IPS-15b (cell line): ENCODE measurements around the gene HSD11B2.

Experiments
- H3K27me3 ChIP-seq: one replicate; pipeline ENCODE4 v1.6.1; 2013; ENCODE audit warnings: low read length; ENCODE audit not compliant: control insufficient read depth, insufficient read depth
- H3K36me3 ChIP-seq: one replicate; pipeline ENCODE4 v1.6.1; 2013; ENCODE audit warnings: low read length; ENCODE audit not compliant: control insufficient read depth, insufficient read depth
- H3K4me1 ChIP-seq: one replicate; pipeline ENCODE4 v1.6.1; 2013; ENCODE audit warnings: mild to moderate bottlenecking, low read length; ENCODE audit not compliant: control insufficient read depth, insufficient read depth
- H3K4me3 ChIP-seq: one replicate; pipeline ENCODE4 v1.5.1; 2013; ENCODE audit warnings: low read depth, low read length
- H3K9ac ChIP-seq: one replicate; pipeline ENCODE4 v1.6.1; 2013; ENCODE audit warnings: low read depth, mild to moderate bottlenecking, low read length
- H3K9me3 ChIP-seq: one replicate; pipeline ENCODE4 v1.6.1; 2013; ENCODE audit warnings: mild to moderate bottlenecking, low read length; ENCODE audit not compliant: control insufficient read depth, insufficient read depth

HSD11B2 gene

DNA sequence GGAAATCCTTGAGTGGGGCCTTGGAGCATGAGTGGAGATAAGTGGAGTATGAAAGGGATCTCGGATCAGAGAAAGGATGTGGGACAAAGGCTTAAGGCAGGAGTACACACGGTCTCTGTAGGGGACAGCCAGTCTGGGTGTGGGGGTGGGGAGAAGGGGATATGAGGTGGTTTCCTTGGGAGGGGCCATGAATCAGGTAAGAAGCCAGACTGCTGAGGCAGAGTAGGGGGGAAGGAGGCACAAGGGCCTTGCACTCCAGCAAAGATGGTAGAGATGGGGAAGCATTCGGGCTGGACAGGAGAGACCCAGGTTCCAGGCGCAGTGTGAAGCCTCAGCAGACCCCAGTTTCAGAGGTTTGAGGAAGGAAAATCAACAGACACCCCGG is 1.6 kb downstream of the HSD11B2 start:
- Histone ChIP-seq H3K9ac (peak overlapping the region; percentile 76), H3K27me3 (peaks cover 19% of the 10 kb centered on the region), H3K36me3 (peaks cover 9% of the 10 kb centered on the region), H3K4me3 (peak overlapping the region; percentile 50), H3K4me1 (peaks cover 16% of the 10 kb centered on the region), H3K9me3 (no peaks in the 10 kb centered on the region)

GRCh38 chr16:67433131-67433719 is 2.3 kb downstream of the HSD11B2 start:
- H3K27me3 ChIP-seq, result peaks cover 19% of the 10 kb centered on the region
- H3K36me3 ChIP-seq, result peaks cover 11% of the 10 kb centered on the region
- H3K9ac ChIP-seq, result no peak overlapping the region
- no peaks in the 10 kb centered on the region for H3K9me3 ChIP-seq
- H3K4me1 ChIP-seq, result peaks cover 14% of the 10 kb centered on the region
- H3K4me3 ChIP-seq, result peak overlapping the region; percentile 50

DNA sequence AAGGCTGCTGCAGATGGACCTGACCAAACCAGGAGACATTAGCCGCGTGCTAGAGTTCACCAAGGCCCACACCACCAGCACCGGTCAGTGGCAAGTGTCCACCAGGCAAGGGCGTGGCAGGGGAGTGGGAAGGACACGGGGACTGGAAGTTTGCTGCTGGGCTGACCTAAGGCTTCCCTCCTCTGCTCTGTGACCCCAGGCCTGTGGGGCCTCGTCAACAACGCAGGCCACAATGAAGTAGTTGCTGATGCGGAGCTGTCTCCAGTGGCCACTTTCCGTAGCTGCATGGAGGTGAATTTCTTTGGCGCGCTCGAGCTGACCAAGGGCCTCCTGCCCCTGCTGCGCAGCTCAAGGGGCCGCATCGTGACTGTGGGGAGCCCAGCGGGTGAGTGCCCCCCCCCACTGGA is 4.8 kb downstream of the HSD11B2 start:
- Histone ChIP-seq H3K4me3 (no peak overlapping the region), H3K4me1 (peaks cover 10% of the 10 kb centered on the region), H3K27me3 (no peaks in the 10 kb centered on the region), H3K9me3 (no peaks in the 10 kb centered on the region), H3K9ac (no peak overlapping the region), H3K36me3 (peaks cover 18% of the 10 kb centered on the region)

GRCh38 chr16:67436640-67437193 is 5.8 kb downstream of the HSD11B2 start:
- no peak overlapping the region for H3K9ac ChIP-seq
- H3K4me1 ChIP-seq, result peaks cover 10% of the 10 kb centered on the region
- no peaks in the 10 kb centered on the region for H3K9me3 ChIP-seq
- H3K4me3 ChIP-seq, result no peak overlapping the region
- H3K27me3 ChIP-seq, result no peaks in the 10 kb centered on the region
- H3K36me3 ChIP-seq, result peaks cover 18% of the 10 kb centered on the region

GRCh38 chr16:67437513-67437912 is 6.6 kb downstream of the HSD11B2 start:
- Histone ChIP-seq H3K4me3 (no peak overlapping the region), H3K4me1 (peaks cover 7% of the 10 kb centered on the region), H3K36me3 (peaks cover 22% of the 10 kb centered on the region), H3K9me3 (no peaks in the 10 kb centered on the region), H3K27me3 (no peaks in the 10 kb centered on the region), H3K9ac (no peak overlapping the region)

DNA sequence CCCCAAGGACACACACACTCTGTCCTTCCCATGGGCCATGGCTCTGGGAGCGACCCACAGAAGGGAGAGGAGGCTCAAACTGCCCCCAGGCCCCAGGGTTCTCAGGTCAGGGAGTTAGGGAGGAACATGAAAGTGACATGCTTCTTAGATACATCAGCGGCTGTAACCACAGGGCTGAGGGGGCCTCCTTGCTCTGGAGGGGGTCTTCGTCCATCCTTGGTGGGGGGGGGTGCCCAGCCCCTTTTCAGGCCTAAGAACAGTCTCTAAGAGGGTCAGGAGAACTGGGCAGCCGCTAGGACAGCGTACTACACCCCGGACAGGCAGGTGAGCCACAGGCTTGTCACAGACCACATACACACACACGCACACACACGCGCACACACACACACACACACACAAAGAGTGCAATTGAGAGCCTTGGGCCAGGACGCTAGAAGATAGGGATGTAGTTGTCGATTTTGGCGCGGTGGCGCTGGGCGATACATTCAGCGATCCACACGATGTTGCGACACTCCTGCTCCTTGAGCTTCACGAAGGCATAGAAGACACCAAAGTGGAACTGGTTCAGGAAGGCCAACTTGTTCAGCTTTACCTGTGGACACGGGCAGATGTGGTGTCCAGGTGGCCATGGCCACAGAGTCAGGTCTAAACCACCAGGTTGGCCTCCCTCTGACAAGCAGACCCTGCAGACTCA is 7.3 kb downstream of the HSD11B2 start:
- Histone ChIP-seq H3K27me3 (no peaks in the 10 kb centered on the region), H3K4me3 (no peak overlapping the region), H3K4me1 (peaks cover 3% of the 10 kb centered on the region), H3K9ac (no peak overlapping the region), H3K9me3 (no peaks in the 10 kb centered on the region), H3K36me3 (peaks cover 27% of the 10 kb centered on the region)

- Histone ChIP-seq H3K9me3 (no peaks in the 10 kb centered on the region), H3K4me3 (no peak overlapping the region), H3K27me3 (no peaks in the 10 kb centered on the region), H3K36me3 (peaks cover 27% of the 10 kb centered on the region), H3K9ac (no peak overlapping the region), H3K4me1 (peaks cover 1% of the 10 kb centered on the region)
Measured at GRCh38 chr16:67438824-67439393, 8.0 kb downstream of the HSD11B2 start.

GRCh38 chr16:67441271-67441753 is 10.4 kb downstream of the HSD11B2 start:
- Histone ChIP-seq H3K4me3 (no peak overlapping the region), H3K9me3 (no peaks in the 10 kb centered on the region), H3K9ac (no peak overlapping the region), H3K4me1 (no peaks in the 10 kb centered on the region), H3K36me3 (peaks cover 27% of the 10 kb centered on the region), H3K27me3 (no peaks in the 10 kb centered on the region)

DNA sequence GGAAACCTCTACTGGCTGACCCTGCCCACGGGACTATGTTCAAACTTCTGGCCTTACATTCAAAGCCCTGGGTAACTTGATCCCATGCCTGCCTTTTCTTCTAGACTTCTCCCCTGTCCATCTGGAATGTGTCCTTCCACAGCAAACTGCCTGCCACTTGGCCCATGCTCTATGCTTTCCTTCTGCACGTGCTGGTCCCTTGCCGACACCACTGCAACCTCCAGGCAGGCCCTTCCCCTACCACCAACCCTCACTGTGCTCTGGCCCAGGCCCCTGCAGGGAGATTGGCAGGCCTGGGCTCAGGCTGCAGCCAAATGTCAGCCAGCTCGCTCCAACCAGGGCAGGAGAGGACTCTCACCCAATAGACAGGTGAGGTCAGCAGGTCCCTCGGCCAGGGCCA is 11.0 kb downstream of the HSD11B2 start:
- H3K27me3 ChIP-seq, result no peaks in the 10 kb centered on the region
- no peak overlapping the region for H3K4me3 ChIP-seq
- H3K9ac ChIP-seq, result no peak overlapping the region
- no peaks in the 10 kb centered on the region for H3K4me1 ChIP-seq
- peaks cover 25% of the 10 kb centered on the region for H3K36me3 ChIP-seq
- no peaks in the 10 kb centered on the region for H3K9me3 ChIP-seq

DNA sequence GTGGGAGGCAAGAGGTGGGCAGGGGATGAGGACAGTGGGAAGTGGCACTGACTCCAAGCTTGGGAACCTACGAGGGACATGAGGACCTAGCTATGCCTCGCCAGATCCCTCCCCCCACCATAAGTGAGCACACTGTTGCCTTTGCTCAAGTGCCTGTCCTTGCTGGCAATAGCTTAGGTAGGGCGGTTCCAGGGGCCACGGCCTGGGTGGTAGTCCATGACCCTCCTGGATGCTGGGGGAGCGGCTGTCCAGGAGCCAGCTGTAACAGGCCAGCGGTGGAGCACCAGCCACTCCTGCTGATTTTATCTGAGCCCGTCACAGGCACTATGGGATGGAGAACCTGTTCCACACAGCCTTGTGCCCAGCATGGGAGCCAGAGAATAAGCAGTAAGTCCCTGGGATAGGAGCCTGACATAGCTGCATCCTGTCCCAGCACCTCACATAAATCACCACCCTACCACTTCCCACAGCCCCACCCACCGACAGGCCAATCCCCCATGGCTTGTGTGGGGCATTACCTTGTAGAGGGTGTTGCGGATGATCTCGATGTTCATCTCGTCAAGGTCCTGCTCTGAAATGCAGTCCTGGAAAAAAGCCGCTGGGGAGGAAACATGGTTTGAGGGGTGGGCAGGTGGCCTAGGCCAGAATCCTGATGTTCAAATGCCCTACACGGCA is 11.8 kb downstream of the HSD11B2 start:
- Histone ChIP-seq H3K9me3 (no peaks in the 10 kb centered on the region), H3K4me1 (no peaks in the 10 kb centered on the region), H3K36me3 (peaks cover 24% of the 10 kb centered on the region), H3K9ac (no peak overlapping the region), H3K4me3 (no peak overlapping the region), H3K27me3 (no peaks in the 10 kb centered on the region)

DNA sequence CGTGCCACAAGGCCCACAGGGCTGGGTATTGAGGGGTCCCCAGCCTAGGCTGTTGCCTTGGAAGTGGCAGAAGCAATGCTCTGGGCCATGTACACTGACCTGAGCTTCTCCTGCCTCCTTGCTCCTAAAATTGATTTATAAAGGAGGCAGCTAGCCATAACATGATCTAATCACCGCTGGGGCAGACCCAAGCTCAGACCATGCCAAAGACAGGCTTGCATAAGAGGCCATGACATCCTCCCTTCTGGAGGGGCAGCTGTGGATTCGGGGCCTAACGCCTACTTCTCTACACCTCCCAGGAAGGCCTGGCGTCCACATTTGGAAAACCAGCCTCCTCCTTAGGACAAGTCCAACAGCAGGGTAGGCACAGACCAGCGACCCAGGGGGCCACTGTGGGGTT is 12.3 kb downstream of the HSD11B2 start:
- no peaks in the 10 kb centered on the region for H3K4me1 ChIP-seq
- H3K27me3 ChIP-seq, result no peaks in the 10 kb centered on the region
- H3K9me3 ChIP-seq, result no peaks in the 10 kb centered on the region
- H3K9ac ChIP-seq, result no peak overlapping the region
- H3K4me3 ChIP-seq, result no peak overlapping the region
- peaks cover 23% of the 10 kb centered on the region for H3K36me3 ChIP-seq
